NT2/D1 (cell line): ENCODE measurements around the gene KIAA1328.

Experiments used
- YY1 ChIP-seq: IDR thresholded peaks from 2 replicates; pipeline ENCODE4 v1.6.1; 2011; ENCODE audit not compliant: insufficient read length, insufficient read depth
- ZNF274 ChIP-seq: IDR thresholded peaks from 2 replicates; pipeline ENCODE4 v1.6.1; 2011; ENCODE audit warnings: mild to moderate bottlenecking, low read depth, low read length

DNA sequence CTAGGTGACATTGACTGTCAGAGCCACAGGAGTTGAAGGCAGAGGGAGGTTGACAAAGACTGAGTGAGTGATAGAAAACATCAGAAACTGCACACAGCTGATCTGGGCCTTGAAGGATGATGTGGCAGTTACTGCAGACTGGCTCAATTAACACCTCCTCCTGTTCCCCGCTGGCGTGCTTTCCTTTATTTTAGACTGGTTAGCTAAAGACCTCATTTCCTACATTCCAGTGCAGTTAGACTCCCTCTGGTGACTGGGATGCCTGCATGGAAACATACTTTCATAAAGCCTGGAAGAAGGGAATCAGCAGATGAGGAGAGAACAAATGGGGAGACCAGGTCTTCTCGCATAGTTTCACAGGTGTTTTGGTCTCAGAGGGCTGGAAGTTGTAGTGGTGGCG is 7.2 kb upstream of the KIAA1328 start:
- TF ChIP-seq ZNF274 (no peak), YY1 (no peak)
